ENCODE data around the gene CHURC1.

DNA sequence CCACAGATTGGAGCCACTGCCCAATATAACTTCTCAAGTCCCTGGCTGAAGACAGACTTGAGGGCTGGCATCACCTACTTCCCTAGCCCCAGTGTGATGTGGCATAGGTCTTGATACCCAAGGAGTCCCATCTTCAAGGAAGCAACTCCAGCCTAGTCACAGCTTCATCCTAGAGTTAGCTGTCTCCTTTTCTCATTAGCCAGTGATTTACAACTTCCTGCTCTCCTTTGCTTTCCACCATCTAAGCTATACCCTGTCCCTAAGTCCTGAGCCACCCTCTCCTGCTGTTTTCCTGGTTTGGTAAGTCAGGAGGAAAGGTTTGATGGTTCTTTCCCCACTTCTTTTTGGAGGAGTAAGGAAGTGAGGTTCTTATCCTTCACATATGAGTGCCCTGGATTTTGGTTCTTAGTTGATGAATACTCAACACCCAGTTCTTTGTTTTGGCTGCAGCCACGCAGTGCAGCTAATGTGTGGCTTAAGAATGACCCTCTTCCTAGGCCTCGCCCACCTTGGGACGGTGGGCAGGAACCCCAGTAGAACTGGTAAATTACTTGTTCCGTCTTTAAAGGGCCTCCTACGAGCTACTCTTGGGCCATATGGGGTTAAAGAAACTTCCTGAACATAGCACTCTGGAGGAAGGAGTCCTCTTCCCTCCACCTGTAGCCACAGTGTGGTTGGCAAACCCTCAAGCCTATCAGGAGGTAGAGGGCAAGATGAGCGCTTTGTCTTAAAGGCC lies 32.2 kb downstream of the CHURC1 start:
- TF ChIP-seq POLR2A (IDR thresholded peaks at IDR 0.05; ENCODE audit: low read length) (no peak), GATA1 (IDR thresholded peaks at IDR 0.05; ENCODE audit: low read depth, low read length) (no peak)
